A549 (cell line): ENCODE data around the gene SNTA1. TPM values are rescaled to one million over a fixed set of nuclear protein-coding genes. Genes with fewer than 3 reads are reported as not detected.
"Not testable (repeated sequence)": the region's sequence is repeated elsewhere in the genome, so short reads cannot be mapped to it uniquely, and the experiment has no call there.

Experiments
- ATAC-seq, 2 experiments: fragments of 200-7000 bp in 1 of 2; fragments of >200 bp in 1 of 2; cut with Nextera tagmentation in 1 of 2; cut with Tn5 transposase in 1 of 2; 3 replicates each; pipeline versions ENCODE4 v1.8.0 to v1.9.1; 2018 to 2020; ENCODE audit warnings: mild to moderate bottlenecking in 1 of 2, moderate library complexity in 1 of 2
- CTCF ChIA-PET: fragments of 300-600 bp; sonication (Branson Sonifier 250); formaldehyde crosslinking; extraction: SDS; loops from one replicate; lab custom pipeline; 2021; ENCODE audit warnings: antibody characterized with exemption, inconsistent platforms; lab: Yijun Ruan, JAX
- POLR2A ChIA-PET: fragments of 350-600 bp; formaldehyde crosslinking; extraction: SDS; loops from one replicate; lab custom pipeline; 2021; ENCODE audit warnings: antibody characterized with exemption, inconsistent platforms; lab: Yijun Ruan, JAX
- DNase-seq, 2 experiments: peaks; one replicate each; pipeline versions ENCODE4 v3.0.0 to v3.0.0-alpha.2; 2011 to 2016; ENCODE audit warnings: low read depth in 1 of 2, low spot score in 1 of 2
- FAIRE-seq: peaks from 2 replicates; lab custom pipeline; 2011; peaks lifted over from hg19 to GRCh38; lab: Jason Lieb, UNC
- H3K27ac ChIP-seq, 2 experiments: fragments of >200 bp; sonication (Bioruptor Twin); formaldehyde crosslinking; 3 replicates each; pipeline ENCODE4 v1.5.1; 2016 to 2017
- H3K4me1 ChIP-seq: fragments of >200 bp; sonication (Bioruptor Twin); formaldehyde crosslinking; 3 replicates; pipeline ENCODE4 v1.6.1; 2016
- H3K4me2 ChIP-seq: fragments of >200 bp; sonication (Bioruptor Twin); formaldehyde crosslinking; 3 replicates; pipeline ENCODE4 v1.6.1; 2016
- H3K4me3 ChIP-seq: fragments of >200 bp; sonication (Bioruptor Twin); formaldehyde crosslinking; 3 replicates; pipeline ENCODE4 v1.5.1; 2016
- H3K9me3 ChIP-seq: fragments of >200 bp; sonication (Bioruptor Twin); formaldehyde crosslinking; 3 replicates; pipeline ENCODE4 v1.6.1; 2016
- CBX8 ChIP-seq: fragments of 200-600 bp; sonication (generic); IDR thresholded peaks from 2 replicates; pipeline ENCODE4 v1.6.1; 2016
- CEBPB ChIP-seq, 2 experiments: fragments of >200 bp in 1 of 2; sonication (Bioruptor Twin) in 1 of 2; formaldehyde crosslinking in 1 of 2; IDR thresholded peaks; 2 replicates each; pipeline ENCODE4 v1.6.1; 2012 to 2016
- CTCF ChIP-seq: fragments of >200 bp; sonication (Bioruptor Twin); formaldehyde crosslinking; IDR thresholded peaks from 3 replicates; pipeline ENCODE4 v1.5.1; 2016
- EHMT2 ChIP-seq: fragments of 200-600 bp; sonication (generic); IDR thresholded peaks from 2 replicates; pipeline ENCODE4 v1.6.1; 2016; ENCODE audit warnings: antibody characterized with exemption, low read depth, mild to moderate bottlenecking, moderate library complexity
- ELK1 ChIP-seq: fragments of 150-350 bp; IDR thresholded peaks from 2 replicates; pipeline ENCODE4 v1.6.1; 2014; ENCODE audit warnings: low read depth, mild to moderate bottlenecking, low read length
- FOSL2 ChIP-seq, 2 experiments: fragments of 450-650 bp in 1 of 2; fragments of >200 bp in 1 of 2; sonication (Bioruptor Twin) in 1 of 2; formaldehyde crosslinking; IDR thresholded peaks; 2 replicates each; pipeline versions ENCODE4 v1.5.0 to v1.6.1; 2016 to 2020; ENCODE audit warnings: mild to moderate bottlenecking in 1 of 2, moderate library complexity in 1 of 2
- GATA3 ChIP-seq: IDR thresholded peaks from 2 replicates; pipeline ENCODE4 v1.6.1; 2012; ENCODE audit warnings: borderline replicate concordance
- JUNB ChIP-seq: fragments of >200 bp; sonication (Bioruptor Twin); formaldehyde crosslinking; IDR thresholded peaks from 2 replicates; pipeline ENCODE4 v1.6.1; 2016
- KDM5A ChIP-seq: fragments of 200-600 bp; sonication (generic); IDR thresholded peaks from 2 replicates; pipeline ENCODE4 v1.6.1; 2016; ENCODE audit warnings: antibody characterized with exemption, mild to moderate bottlenecking
- MYC ChIP-seq: IDR thresholded peaks from 2 replicates; pipeline ENCODE4 v1.6.1; 2012; ENCODE audit warnings: mild to moderate bottlenecking, inconsistent platforms, low read length, improper control_type of control experiment, borderline replicate concordance
- NFE2L2 ChIP-seq: fragments of 150-350 bp; conservative IDR thresholded peaks from 2 replicates; pipeline ENCODE4 v1.6.1; 2014; ENCODE audit warnings: low read length
- NPAS2 ChIP-seq: fragments of 250-450 bp; sonication (Bioruptor Pico); IDR thresholded peaks from 2 replicates; pipeline ENCODE4 v1.8.0; 2022; ENCODE audit warnings: mild to moderate bottlenecking, moderate library complexity, borderline replicate concordance
- PBX3 ChIP-seq: IDR thresholded peaks from 2 replicates; pipeline ENCODE4 v1.6.1; 2012
- POLR2A ChIP-seq: IDR thresholded peaks from 2 replicates; pipeline ENCODE4 v1.6.1; 2012; ENCODE audit warnings: mild to moderate bottlenecking, low read length
- POLR2AphosphoS2 ChIP-seq: conservative IDR thresholded peaks from 2 replicates; pipeline ENCODE4 v1.6.1; 2012; ENCODE audit warnings: low read length, improper control_type of control experiment, inconsistent platforms
- RAD21 ChIP-seq, 2 experiments: fragments of >200 bp in 1 of 2; sonication (Bioruptor Twin) in 1 of 2; formaldehyde crosslinking in 1 of 2; IDR thresholded peaks in 1 of 2; conservative IDR thresholded peaks in 1 of 2; 2 replicates in 1 of 2; 3 replicates in 1 of 2; pipeline ENCODE4 v1.6.1; 2012 to 2018; ENCODE audit warnings: inconsistent platforms in 1 of 2
- RCOR1 ChIP-seq: fragments of 150-350 bp; IDR thresholded peaks from 2 replicates; pipeline ENCODE4 v1.6.1; 2014; ENCODE audit warnings: antibody characterized with exemption, low read length, low read depth
- REST ChIP-seq: fragments of 200-600 bp; sonication (generic); IDR thresholded peaks from 2 replicates; pipeline ENCODE4 v1.6.1; 2016; ENCODE audit warnings: antibody characterized with exemption, mild to moderate bottlenecking, moderate library complexity
- RFX5 ChIP-seq: fragments of 450-650 bp; IDR thresholded peaks from 2 replicates; pipeline ENCODE4 v1.7.1; 2014; ENCODE audit warnings: antibody characterized with exemption, mild to moderate bottlenecking, moderate library complexity
- SMC3 ChIP-seq: fragments of >200 bp; sonication (Bioruptor Twin); formaldehyde crosslinking; IDR thresholded peaks from 3 replicates; pipeline ENCODE4 v1.6.1; 2018; ENCODE audit warnings: inconsistent platforms
- SREBF2 ChIP-seq: fragments of 450-650 bp; IDR thresholded peaks from 2 replicates; pipeline ENCODE4 v1.6.1; 2014; ENCODE audit warnings: mild to moderate bottlenecking, moderate library complexity
- TFCP2L1 ChIP-seq: fragments of 250-450 bp; sonication (Bioruptor Pico); IDR thresholded peaks from 2 replicates; pipeline ENCODE4 v1.5.0; 2021; ENCODE audit warnings: mild to moderate bottlenecking
- ZC3H11A ChIP-seq: fragments of 450-650 bp; IDR thresholded peaks from 2 replicates; pipeline ENCODE4 v1.6.1; 2014; ENCODE audit warnings: antibody characterized with exemption, mild to moderate bottlenecking
- ZFP36 ChIP-seq: fragments of 450-650 bp; IDR thresholded peaks from 2 replicates; pipeline ENCODE4 v1.6.1; 2014; ENCODE audit warnings: borderline replicate concordance; ENCODE audit not compliant: partially characterized antibody
- WGBS: methylation state at CpG from one replicate; pipeline ENCODE4 v1.1.6; 2017; ENCODE audit errors: missing lambda C conversion rate; 5-methylcytosine and 5-hydroxymethylcytosine counted together
- polyA plus RNA-seq, 4 experiments: library from polyadenylated mRNA; depleted of rRNA in 3 of 4; stranded (reverse); fragments of >200 nt; fragmentation: RNase III in 1 of 4; extraction: RNeasy Plus Mini Kit Qiagen cat#74134 plus additional on column Dnase treatment in 1 of 4; gene quantifications; 2 replicates in 3 of 4; 3 replicates in 1 of 4; pipeline ENCODE4 v1.2.3, GENCODE V29; 2011 to 2017

SNTA1 gene
- polyA plus RNA-seq, 2 of the 4 experiments (the other 2 are of a cell fraction) = 5.6 to 6.6 TPM

DNA sequence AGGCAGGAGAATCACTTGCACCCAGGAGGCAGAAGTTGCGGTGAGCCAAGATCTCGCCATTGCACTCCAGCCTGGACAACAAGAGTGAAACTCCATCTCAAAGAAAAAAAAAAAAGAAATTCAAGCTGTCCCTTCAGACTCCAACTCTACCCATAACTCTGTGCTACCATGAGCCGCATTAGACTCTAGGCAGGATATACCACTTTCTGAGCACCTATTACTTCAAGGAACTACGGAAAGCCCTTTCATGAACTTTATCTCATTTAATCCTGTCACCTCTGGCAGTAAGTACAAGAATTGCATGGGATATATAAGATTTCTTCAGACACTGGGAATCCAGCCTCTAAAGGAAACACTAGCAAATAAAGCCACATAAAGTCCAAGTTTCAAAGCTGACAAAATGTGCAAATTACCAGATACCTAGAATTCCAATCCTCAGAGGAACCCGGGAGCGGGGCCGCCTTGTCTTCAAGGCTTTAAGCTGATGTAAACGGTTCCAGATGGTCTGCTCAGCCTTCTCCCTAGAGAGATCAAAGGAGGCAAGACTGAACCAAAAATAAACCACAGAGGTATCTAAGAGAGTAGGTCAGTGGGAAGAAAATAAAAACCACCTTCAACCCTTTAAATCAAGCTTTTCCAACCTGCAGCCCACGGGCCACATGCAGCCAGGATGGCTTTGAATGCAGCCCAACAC is 51.7 kb downstream of the SNTA1 start:
- no peak for DNase-seq
- H3K27ac ChIP-seq = no peak overlapping the region
- ChIA-PET CTCF (no interaction called here), POLR2A (interaction anchor here (1.1 kb wide), 1 partner anchor 720 kb away, joined by 5 read pairs; the partner anchor contains the start of gene EIF2S2)
- H3K4me3 ChIP-seq = no peak overlapping the region
- H3K4me1 ChIP-seq = peaks cover 13% of the 10 kb centered on the region
- WGBS = 93% methylated on average over 9 of the region's 9 CpGs
- TF ChIP-seq SREBF2 (no peak), RCOR1 (no peak), NPAS2 (CRISPR knock-in tag) (no peak), ZC3H11A (no peak), SMC3 (no peak), EHMT2 (no peak), KDM5A (no peak), PBX3 (no peak), RFX5 (no peak), RAD21 (conservative IDR thresholded peaks at IDR 0.05 in 1 of 2, IDR thresholded peaks at IDR 0.05 in 1 of 2) (no peak), GATA3 (no peak), CTCF (no peak), MYC (no peak)
- TF ChIP-seq, all 56 proteins: peak for 0
- no peak overlapping the region for H3K4me2 ChIP-seq
- H3K9me3 ChIP-seq = no peaks in the 10 kb centered on the region
- ATAC-seq = no peak
- FAIRE-seq = no peak

- POLR2A ChIA-PET, H3K9me3 ChIP-seq, FAIRE-seq, DNase-seq, ATAC-seq, H3K4me3 ChIP-seq, H3K27ac ChIP-seq, CTCF ChIA-PET, H3K4me2 ChIP-seq: not testable (repeated sequence)
- H3K4me1 ChIP-seq = peaks cover 16% of the 10 kb centered on the region
- WGBS = 100% methylated on average over 4 of the region's 36 CpGs
These were observed 54.2 kb downstream of the SNTA1 start for GRCh38 chr20:33389326-33389725.

GRCh38 chr20:33388268-33388667 is 55.3 kb downstream of the SNTA1 start:
- Histone ChIP-seq H3K4me2 (no peak overlapping the region), H3K9me3 (no peaks in the 10 kb centered on the region), H3K27ac (no peak overlapping the region; a peak in 2 of 6 replicates), H3K4me3 (no peak overlapping the region), H3K4me1 (peaks cover 16% of the 10 kb centered on the region)
- CTCF ChIA-PET = no interaction called here
- FAIRE-seq (no peak), ATAC-seq (no peak), DNase-seq (no peak)
- POLR2A ChIA-PET = no interaction called here
- 95% methylated on average over 3 of the region's 3 CpGs for WGBS
- TF ChIP-seq RCOR1 (no peak), EHMT2 (no peak), NFE2L2 (no peak), JUNB (no peak), RFX5 (no peak), TFCP2L1 (CRISPR knock-in tag) (no peak), CEBPB (IDR thresholded peaks at IDR 0.05) (no peak), POLR2A (no peak), RAD21 (conservative IDR thresholded peaks at IDR 0.05 in 1 of 2, IDR thresholded peaks at IDR 0.05 in 1 of 2) (no peak), PBX3 (no peak), POLR2AphosphoS2 (no peak), ELK1 (no peak), REST (no peak), SMC3 (no peak), CBX8 (no peak), SREBF2 (no peak), ZFP36 (no peak), FOSL2 (IDR thresholded peaks at IDR 0.05) (no peak), FOSL2 (CRISPR knock-in tag; IDR thresholded peaks at IDR 0.05) (no peak)
